GM18520 (cell line): ENCODE data around the gene UTP15.

Source experiments
- ATAC-seq: cut with Tn5 transposase; IDR thresholded peaks from one replicate; pipeline ENCODE4 v1.9.1; 2021; ENCODE audit not compliant: unreplicated experiment

The UTP15 gene

GRCh38 chr5:73619606-73620333 lies 54.2 kb downstream of the UTP15 start:
- ATAC-seq: no peak

GRCh38 chr5:73620334-73620687 lies 54.8 kb downstream of the UTP15 start:
- ATAC-seq: no peak

- ATAC-seq: no peak
Observed at GRCh38 chr5:73623060-73623459, 57.5 kb downstream of the UTP15 start.

GRCh38 chr5:73623901-73624404 lies 58.4 kb downstream of the UTP15 start:
- ATAC-seq: no peak

DNA sequence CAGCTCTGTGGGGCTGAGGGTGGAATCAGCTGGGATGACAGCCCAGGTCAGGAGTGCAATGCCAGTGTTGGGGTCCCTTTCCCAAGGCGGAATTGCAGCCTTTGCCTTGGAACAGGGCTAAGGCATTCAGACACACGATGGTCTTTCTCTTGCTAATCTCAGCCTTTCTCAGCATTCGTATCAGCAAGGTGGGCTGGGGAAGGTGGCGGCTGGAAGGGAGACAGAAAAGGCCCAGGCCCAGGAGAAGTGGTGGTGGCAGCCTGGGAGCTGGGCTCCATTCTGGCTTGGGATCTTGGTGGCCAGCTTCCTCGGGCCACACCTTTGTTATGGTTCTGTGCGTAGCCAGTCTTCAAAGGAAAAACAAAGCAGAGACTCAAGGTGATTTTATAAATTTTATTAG lies 59.3 kb downstream of the UTP15 start:
- no peak for ATAC-seq

DNA sequence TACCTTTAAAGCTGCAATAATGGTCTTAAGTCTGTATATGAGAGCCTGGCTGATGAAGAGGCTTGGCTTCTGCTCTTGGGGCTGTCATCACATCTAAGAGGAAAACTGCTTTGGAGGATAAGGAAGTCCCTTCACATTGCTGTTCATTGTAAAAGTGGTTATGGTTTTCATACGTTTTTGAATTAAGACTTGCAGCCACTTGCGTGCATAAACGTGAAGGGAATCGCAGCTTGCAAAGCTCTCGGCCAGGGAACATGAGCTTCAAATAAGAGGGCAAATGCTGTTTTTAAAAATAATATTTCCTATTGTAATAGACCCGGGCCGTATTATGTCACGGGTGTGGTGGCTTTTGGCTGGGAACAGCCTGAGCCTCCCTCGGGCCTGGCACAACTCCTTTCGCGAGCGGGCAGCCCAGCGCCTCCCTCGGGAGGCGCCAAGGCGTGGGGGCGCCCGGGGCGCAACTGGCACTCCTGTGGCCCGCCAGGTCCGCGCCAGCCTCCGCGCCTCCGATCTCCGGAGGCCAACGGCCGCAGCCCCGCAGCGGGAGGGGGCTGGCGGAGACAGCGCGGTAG lies 59.9 kb downstream of the UTP15 start:
- ATAC-seq: no peak

DNA sequence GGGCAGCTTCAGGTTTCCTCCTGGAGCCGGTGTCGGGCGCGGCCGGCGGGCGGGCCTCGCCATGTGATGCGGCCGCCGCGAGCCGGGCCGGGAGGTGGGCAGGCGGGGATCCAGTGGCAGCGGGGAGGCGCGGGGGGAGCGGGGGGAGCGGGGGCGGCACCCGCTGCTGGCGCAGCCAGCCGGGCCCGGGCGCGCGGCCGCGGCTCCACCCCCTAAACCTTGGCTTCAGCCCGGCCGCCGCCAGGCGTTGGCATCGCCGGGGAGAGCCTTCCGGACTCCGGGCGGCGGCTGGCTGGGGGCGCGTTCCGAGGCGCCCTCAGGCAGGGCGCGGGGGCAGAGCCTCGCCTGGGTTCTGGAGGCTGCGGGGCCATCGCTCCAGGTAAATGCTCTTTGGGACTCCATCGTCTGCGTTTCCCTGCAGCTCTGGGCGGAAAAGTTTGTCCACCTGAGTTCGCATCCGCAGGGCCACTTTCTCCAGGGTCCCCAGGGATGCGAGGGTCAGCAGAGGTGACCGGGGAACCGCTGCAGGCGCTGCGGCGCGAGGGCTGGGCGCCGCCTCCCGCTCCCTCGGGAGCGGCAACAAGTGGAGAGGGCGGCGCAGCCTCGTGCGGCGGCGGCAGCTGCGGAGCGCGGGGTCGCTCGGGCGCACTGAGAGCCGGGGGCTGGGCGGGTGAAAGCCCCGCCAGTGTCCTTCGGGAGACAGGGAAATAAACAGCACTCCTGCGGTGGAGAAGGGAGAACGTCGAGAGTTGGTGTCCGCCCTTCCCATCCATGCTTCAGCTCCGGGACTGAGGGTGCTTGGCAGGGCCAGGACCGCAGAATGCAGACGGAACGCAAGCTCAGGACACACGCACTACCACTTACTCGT lies 60.6 kb downstream of the UTP15 start, which contains the start of gene ARHGEF28:
Gene ARHGEF28 (plus strand): TSS at position 253 of the 868 bp plus-strand sequence. CDS start 58,656 bp downstream, outside the sequence.
- no peak for ATAC-seq

DNA sequence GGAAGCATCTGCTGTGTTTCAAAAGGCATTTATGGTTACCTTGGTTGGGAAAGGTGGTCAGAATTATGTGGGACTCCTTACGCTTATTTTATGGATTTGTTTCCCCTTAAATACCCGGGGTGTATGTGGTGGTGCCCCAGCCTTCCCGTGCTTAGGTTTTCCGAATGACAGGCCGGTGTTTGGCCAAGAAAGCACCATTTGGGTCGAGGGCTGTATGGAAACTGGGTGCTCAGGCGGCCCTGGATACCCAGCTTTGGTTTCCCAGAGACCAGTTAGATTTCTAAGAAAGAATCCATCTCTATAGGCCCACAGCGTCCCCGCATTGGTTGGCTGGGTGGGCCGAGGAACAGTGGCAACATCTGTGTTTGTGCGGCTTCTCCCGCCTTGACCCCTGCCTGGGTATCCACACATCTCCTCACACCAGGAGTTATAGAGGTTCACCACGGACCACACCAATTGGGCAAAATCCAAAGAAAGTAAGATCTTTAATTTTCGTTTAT lies 61.3 kb downstream of the UTP15 start:
- ATAC-seq: no peak

DNA sequence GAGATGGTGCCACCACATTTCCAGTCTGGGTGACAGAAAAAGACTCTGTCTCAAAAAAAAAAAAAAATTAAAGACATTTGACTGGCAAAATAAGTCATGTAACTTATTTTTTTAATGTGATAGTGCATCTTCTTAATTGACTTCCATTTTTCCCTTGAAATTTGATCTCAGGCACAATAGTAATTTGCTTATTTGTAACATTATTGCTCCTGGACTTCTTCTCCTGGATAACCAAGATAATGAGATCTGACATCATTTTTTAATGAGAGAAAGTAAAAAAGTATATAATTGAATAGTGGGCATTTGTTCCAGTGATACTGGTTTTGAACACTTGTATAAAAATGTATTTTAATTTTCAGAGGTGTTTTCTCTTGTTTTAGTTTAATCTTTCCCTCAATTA lies 63.9 kb downstream of the UTP15 start:
- ATAC-seq: no peak

DNA sequence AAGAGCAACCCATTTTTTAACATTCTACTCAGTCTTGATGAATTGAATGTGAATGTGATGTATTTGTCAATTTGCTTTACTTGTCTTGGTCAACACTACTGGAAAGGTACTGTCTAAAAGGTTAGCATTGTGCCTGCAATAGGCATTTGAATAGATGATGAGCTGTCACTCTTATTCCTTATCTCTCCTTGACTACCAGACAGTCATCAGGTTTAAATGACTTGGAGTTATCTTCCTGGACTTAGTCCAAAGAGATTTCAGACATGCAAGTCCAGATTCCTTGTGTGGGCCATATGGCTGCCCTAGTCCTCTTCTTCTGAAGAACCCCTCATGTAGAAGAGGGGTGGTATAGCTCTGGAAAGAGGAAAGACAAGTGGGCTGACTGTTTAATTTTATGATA lies 65.2 kb downstream of the UTP15 start:
- ATAC-seq: no peak

DNA sequence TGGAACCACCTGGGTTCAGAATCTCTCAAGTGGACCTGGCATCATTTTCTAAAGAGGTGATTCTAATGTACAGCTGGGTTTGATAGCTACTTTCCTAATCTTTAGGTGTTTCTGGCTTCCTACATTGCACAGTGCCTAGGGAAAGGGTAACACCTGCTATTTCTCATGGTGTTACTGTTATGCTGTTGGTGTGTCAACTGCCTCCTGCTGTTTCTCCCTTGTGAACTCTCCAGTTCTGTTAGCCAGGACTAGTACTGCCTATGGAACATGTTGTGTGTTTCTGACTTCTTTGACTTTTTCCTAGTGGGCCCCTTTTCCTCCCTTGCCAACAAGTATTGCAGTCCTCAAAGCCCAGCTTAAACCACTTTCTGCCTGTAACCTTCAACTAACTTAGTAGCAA lies 66.0 kb downstream of the UTP15 start:
- no peak for ATAC-seq
